K562 (cell line): ENCODE measurements around the gene MSRB2. TPM values are rescaled to one million over a fixed set of nuclear protein-coding genes. Genes with fewer than 3 reads are reported as not detected.
A peak's percentile ranks its signal among the peaks of the same experiment; 100 is the strongest.

Experiments
- CEBPG ChIP-seq, 3 experiments: fragments of 200-800 bp in 1 of 3; sonication (Bioruptor generic) in 1 of 3; sonication (generic) in 1 of 3; formaldehyde crosslinking in 1 of 3; IDR thresholded peaks in 2 of 3; conservative IDR thresholded peaks in 1 of 3; 2 replicates each; pipeline versions ENCODE4 v1.6.1 to v1.8.0; 2016 to 2022; ENCODE audit warnings: missing compliant biosample characterization in 2 of 3, missing genetic modification characterization in 2 of 3, mild to moderate bottlenecking in 1 of 3, missing genetic modification reagents in 1 of 3
- DEAF1 ChIP-seq: fragments of 450-650 bp; formaldehyde crosslinking; IDR thresholded peaks from 2 replicates; pipeline ENCODE4 v1.4.0; 2020; ENCODE audit warnings: mild to moderate bottlenecking, moderate library complexity
- E4F1 ChIP-seq: fragments of 250-450 bp; sonication (Bioruptor Pico); IDR thresholded peaks from 2 replicates; pipeline ENCODE4 v1.5.0; 2021; ENCODE audit warnings: mild to moderate bottlenecking, borderline replicate concordance
- ELK3 ChIP-seq: fragments of 450-650 bp; formaldehyde crosslinking; IDR thresholded peaks from 2 replicates; pipeline ENCODE4 v1.4.0; 2020; ENCODE audit warnings: mild to moderate bottlenecking
- FOXA1 ChIP-seq: fragments of 450-650 bp; IDR thresholded peaks from 2 replicates; pipeline ENCODE4 v1.6.1; 2016; ENCODE audit warnings: mild to moderate bottlenecking, borderline replicate concordance
- HNRNPK ChIP-seq: fragments of 200-400 bp; formaldehyde crosslinking; IDR thresholded peaks from one replicate; pipeline ENCODE4 v1.6.1; 2018; ENCODE audit warnings: mild to moderate bottlenecking, low read depth, low read length; ENCODE audit not compliant: poor library complexity, severe bottlenecking
- JUND ChIP-seq, 2 experiments: IDR thresholded peaks; 2 replicates in 1 of 2; 3 replicates in 1 of 2; pipeline ENCODE4 v1.6.1; 2011; ENCODE audit warnings: borderline replicate concordance in 2 of 2, low read depth in 2 of 2, low read length in 2 of 2, improper control_type of control experiment in 1 of 2, missing biosample characterization in 1 of 2, missing genetic modification characterization in 1 of 2, missing genetic modification reagents in 1 of 2
- MITF ChIP-seq: IDR thresholded peaks from 2 replicates; pipeline ENCODE4 v1.6.1; 2014; ENCODE audit warnings: antibody characterized with exemption
- PHB ChIP-seq: fragments of 250-450 bp; sonication (Bioruptor Pico); IDR thresholded peaks from 2 replicates; pipeline ENCODE4 v1.5.0; 2021
- RBBP5 ChIP-seq: fragments of 200-600 bp; sonication (generic); IDR thresholded peaks from 2 replicates; pipeline ENCODE4 v1.6.1; 2012; ENCODE audit warnings: borderline replicate concordance, mild to moderate bottlenecking, low read length, control low read depth, inconsistent platforms; ENCODE audit not compliant: insufficient read depth, poor library complexity, severe bottlenecking
- RFX5 ChIP-seq: IDR thresholded peaks from 2 replicates; pipeline ENCODE4 v1.6.1; 2011; ENCODE audit warnings: low read depth, mild to moderate bottlenecking, improper control_type of control experiment, low read length
- SIRT6 ChIP-seq: IDR thresholded peaks from one replicate; pipeline ENCODE4 v1.6.1; 2012; ENCODE audit warnings: low read depth, mild to moderate bottlenecking, control low read depth, inconsistent platforms, low read length, moderate library complexity
- SMAD3 ChIP-seq: fragments of 450-650 bp; formaldehyde crosslinking; conservative IDR thresholded peaks from 2 replicates; pipeline ENCODE4 v1.4.0; 2020; ENCODE audit warnings: mild to moderate bottlenecking
- TAF1 ChIP-seq: IDR thresholded peaks from 2 replicates; pipeline ENCODE4 v1.6.1; 2011; ENCODE audit warnings: mild to moderate bottlenecking, low read length, moderate library complexity; ENCODE audit not compliant: insufficient read depth, control insufficient read depth, severe bottlenecking; ENCODE audit errors: extremely low read depth
- ZBTB9 ChIP-seq: fragments of 450-650 bp; formaldehyde crosslinking; IDR thresholded peaks from 2 replicates; pipeline ENCODE4 v1.4.0; 2020; ENCODE audit warnings: mild to moderate bottlenecking, moderate library complexity
- ZNF3 ChIP-seq: fragments of 250-450 bp; sonication (Bioruptor Pico); IDR thresholded peaks from 2 replicates; pipeline ENCODE4 v1.5.0; 2021; ENCODE audit warnings: mild to moderate bottlenecking, moderate library complexity
- polyA plus RNA-seq, 8 experiments: library from polyadenylated mRNA; depleted of rRNA in 4 of 8; stranded (reverse) in 5 of 8; unstranded in 3 of 8; fragments of >200 nt; fragmentation: Nextera tagmentation in 2 of 8; fragmentation: Illumina TruSeq in 1 of 8; extraction: Ambion mirVana in 2 of 8; extraction: Trizol in 1 of 8; gene quantifications; 2 replicates each; pipeline versions ENCODE4 v1.2.1 to v1.2.3, GENCODE V29; 2011 to 2014; ENCODE audit warnings: inconsistent platforms in 1 of 8, missing spikeins in 1 of 8
- total RNA-seq, 7 experiments: library from RNA; depleted of rRNA in 6 of 7; stranded (reverse); fragments of >200 nt in 6 of 7; fragmentation: Illumina TruSeq in 2 of 7; extraction: Trizol in 2 of 7; gene quantifications; 2 replicates each; pipeline versions ENCODE4 v1.2.1 to v1.2.3, GENCODE V29; 2011 to 2021; ENCODE audit warnings: low replicate concordance in 1 of 7

The MSRB2 gene
- total and polyA plus RNA-seq, 9 of the 15 experiments (the other 6 are each of a cell fraction or from before 2014, with no cell fraction given) = 1.5 to 22.3 (median 5.9) TPM

- TF ChIP-seq ZNF3 (CRISPR knock-in tag) = no peak
- no peak for TF ChIP-seq MITF
- no peak for TF ChIP-seq DEAF1 (CRISPR knock-in tag)
- no peak for TF ChIP-seq SMAD3
- no peak for TF ChIP-seq ZBTB9
- no peak for TF ChIP-seq CEBPG (CRISPR knock-in tag; IDR thresholded peaks at IDR 0.05)
- no peak for TF ChIP-seq CEBPG (tag; conservative IDR thresholded peaks at IDR 0.05 in 1 of 2, IDR thresholded peaks at IDR 0.05 in 1 of 2)
- no peak for TF ChIP-seq PHB (CRISPR knock-in tag)
- no peak for TF ChIP-seq RBBP5
- TF ChIP-seq TAF1 = no peak
- no peak for TF ChIP-seq SIRT6
- TF ChIP-seq ELK3 = no peak
- TF ChIP-seq FOXA1 = no peak
- TF ChIP-seq RFX5 = no peak
- no peak for TF ChIP-seq E4F1 (CRISPR knock-in tag)
- TF ChIP-seq HNRNPK = no peak
- peak; percentile 93 for TF ChIP-seq JUND (IDR thresholded peaks at IDR 0.05; ENCODE audit: borderline replicate concordance, low read depth, low read length)
- TF ChIP-seq JUND (tag; IDR thresholded peaks at IDR 0.05; ENCODE audit: borderline replicate concordance, low read depth, low read length) = peak; percentile 74; the same call in 2 of the 3 replicates
Observed at GRCh38 chr10:23063045-23063972, 32.1 kb upstream of the MSRB2 start (continued).
